IPS DF 6.9 (cell line): ENCODE data around the gene MAGEC1.

Source experiments
- DNase-seq: peaks from one replicate; pipeline ENCODE4 v3.0.0-alpha.2; 2013; ENCODE audit warnings: low read depth, low spot score
- H3K27ac ChIP-seq: one replicate; pipeline ENCODE4 v1.5.1; 2013; ENCODE audit warnings: low read length, control low read depth
- H3K27me3 ChIP-seq: 2 replicates; pipeline ENCODE4 v1.6.1; 2013; ENCODE audit warnings: mild to moderate bottlenecking, low read length; ENCODE audit not compliant: control insufficient read depth, insufficient read depth
- H3K36me3 ChIP-seq: 2 replicates; pipeline ENCODE4 v1.6.1; 2013; ENCODE audit warnings: low read length; ENCODE audit not compliant: control insufficient read depth, insufficient read depth
- H3K4me1 ChIP-seq: 2 replicates; pipeline ENCODE4 v1.6.1; 2013; ENCODE audit warnings: low read length; ENCODE audit not compliant: control insufficient read depth, insufficient read depth
- H3K4me3 ChIP-seq: 2 replicates; pipeline ENCODE4 v1.5.1; 2013; ENCODE audit warnings: mild to moderate bottlenecking, low read length
- H3K9me3 ChIP-seq: 2 replicates; pipeline ENCODE4 v1.6.1; 2013; ENCODE audit warnings: low read length, inconsistent platforms; ENCODE audit not compliant: control insufficient read depth, insufficient read depth
- WGBS: extraction: QIAGEN DNeasy Blood & Tissue Kit; methylation state at CpG from one replicate; pipeline ENCODE4 v1.1.7; 2013; ENCODE audit warnings: mixed read lengths, missing lambda C conversion rate; ENCODE audit not compliant: insufficient read length, insufficient coverage; 5-methylcytosine and 5-hydroxymethylcytosine counted together

Gene MAGEC1

DNA sequence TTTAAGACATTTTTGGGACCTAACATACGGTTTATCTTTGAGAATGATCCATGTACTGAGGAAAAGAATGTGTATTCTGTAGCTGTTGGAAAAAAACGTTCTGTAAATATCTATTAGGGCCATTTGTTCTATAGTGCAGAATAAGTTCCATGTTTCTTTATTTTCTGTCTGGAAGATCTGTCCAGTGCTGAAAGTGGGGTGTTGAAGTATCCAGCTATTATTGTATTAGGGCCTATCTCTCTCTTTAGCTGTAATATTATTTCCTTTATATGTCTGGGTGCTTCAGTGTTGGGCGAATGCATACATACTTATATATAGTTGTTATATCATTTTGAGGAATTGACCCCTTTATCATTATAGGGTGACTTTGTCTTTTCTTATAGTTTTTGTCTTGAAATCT, 24.7 kb downstream of the MAGEC1 start:
- H3K27me3 ChIP-seq = no peaks in the 10 kb centered on the region

DNA sequence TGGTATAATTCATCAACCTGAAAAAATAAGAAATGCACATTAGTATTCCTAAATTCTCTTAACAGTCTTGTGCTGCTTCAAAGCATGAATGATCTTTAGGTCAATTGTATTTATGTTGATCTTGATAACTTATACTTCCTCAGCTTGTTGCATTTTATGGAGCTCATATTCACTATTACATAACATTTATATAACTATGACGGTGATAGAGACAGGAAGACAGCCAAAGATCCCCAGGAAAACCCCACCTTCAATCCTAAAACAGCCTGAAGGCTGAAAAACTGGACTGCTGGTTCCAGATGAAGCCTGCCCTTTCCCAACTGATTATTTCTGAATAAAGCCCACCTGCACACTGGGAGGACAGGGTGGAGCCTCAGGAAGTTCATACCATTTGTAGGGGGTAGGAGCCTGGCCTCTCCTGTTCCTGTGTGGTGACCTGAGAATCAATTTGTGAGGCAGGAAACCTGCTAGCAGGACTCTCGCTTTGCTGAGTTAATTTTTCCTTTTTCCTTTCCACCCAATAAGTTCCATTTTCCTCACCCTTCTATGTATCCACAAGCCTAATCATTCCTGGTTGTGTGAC, 30.5 kb downstream of the MAGEC1 start:
- WGBS = no CpG with 5 or more reads among the region's 2 CpGs
- H3K27me3 ChIP-seq = no peaks in the 10 kb centered on the region
- H3K27ac ChIP-seq = no peak overlapping the region
- H3K4me3 ChIP-seq = no peak overlapping the region
- no peak for DNase-seq
- H3K4me1 ChIP-seq = no peaks in the 10 kb centered on the region
- H3K36me3 ChIP-seq = no peaks in the 10 kb centered on the region
- H3K9me3 ChIP-seq = no peaks in the 10 kb centered on the region

More for the DNA sequence above, 24.7 kb downstream of the MAGEC1 start:
- Histone ChIP-seq H3K9me3 (no peaks in the 10 kb centered on the region), H3K36me3 (no peaks in the 10 kb centered on the region), H3K4me3 (no peak overlapping the region), H3K4me1 (no peaks in the 10 kb centered on the region), H3K27ac (no peak overlapping the region)
- no CpG with 5 or more reads among the region's 3 CpGs for WGBS
- no peak for DNase-seq

DNA sequence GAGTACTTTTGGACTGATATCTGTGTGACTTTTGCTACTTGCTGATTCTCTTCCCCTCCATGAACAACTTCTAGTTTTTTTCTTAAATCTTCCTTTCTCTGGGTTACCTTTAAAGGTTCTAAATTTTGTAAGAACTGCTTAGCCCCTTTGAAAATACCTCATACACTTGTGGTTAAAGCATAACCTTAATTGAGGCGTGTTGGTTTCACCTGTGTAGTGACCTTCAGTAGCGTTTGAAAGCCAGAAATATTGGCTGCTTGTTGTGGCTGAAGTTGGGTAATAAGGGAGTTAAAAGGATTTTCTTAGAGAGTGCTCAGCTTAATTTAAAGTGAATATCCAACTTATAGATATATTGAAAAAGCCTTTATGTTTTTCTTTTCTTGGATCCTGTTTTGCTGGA, 32.0 kb downstream of the MAGEC1 start:
- no peaks in the 10 kb centered on the region for H3K36me3 ChIP-seq

DNA sequence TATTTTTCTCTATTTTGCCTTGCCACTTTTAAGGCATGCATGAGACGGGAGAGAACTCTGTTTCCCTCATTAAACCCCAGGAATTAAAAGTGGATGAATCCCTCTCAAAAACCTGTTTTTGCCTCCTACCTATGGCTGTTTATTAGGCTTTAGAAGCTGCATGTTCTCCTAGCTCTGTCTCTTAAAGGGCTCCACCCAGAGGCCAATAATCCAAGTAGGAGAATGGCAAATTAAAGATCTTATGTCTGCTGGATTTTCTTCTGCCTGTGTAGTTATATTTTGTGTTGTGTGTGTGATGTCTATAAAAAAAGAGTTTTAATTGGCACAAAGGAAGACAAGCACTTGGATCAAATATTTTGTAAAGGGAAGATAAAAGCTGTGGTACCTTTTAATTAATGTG, 32.4 kb downstream of the MAGEC1 start:
- Histone ChIP-seq H3K27me3 (no peaks in the 10 kb centered on the region), H3K27ac (no peak overlapping the region), H3K9me3 (no peaks in the 10 kb centered on the region), H3K4me3 (no peak overlapping the region), H3K36me3 (no peaks in the 10 kb centered on the region), H3K4me1 (no peaks in the 10 kb centered on the region)
- DNase-seq = no peak
- no CpG with 5 or more reads among the region's 1 CpG for WGBS

More for the DNA sequence above, 32.0 kb downstream of the MAGEC1 start:
- Histone ChIP-seq H3K27ac (no peak overlapping the region), H3K27me3 (no peaks in the 10 kb centered on the region), H3K4me1 (no peaks in the 10 kb centered on the region), H3K9me3 (no peaks in the 10 kb centered on the region), H3K4me3 (no peak overlapping the region)
- no peak for DNase-seq
- WGBS = no CpG with 5 or more reads among the region's 2 CpGs

DNA sequence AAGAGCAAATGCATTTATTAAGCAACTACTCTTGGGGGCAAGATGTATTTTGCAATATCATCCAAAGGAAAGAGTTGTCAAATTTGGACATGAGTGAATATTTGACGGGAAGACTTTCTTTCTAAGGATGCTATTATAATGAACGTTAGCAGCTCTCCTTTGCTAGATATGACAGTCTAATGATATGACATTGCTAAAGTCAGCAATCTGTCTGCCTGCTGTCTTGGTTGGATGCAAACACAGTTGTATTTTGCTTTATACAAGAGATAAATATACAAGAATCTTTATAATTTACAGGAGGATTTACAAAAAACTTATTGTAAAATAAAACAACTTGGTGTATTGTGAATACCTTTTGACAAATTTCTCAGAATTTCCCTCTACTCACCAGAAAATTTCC, 37.5 kb downstream of the MAGEC1 start:
- no peaks in the 10 kb centered on the region for H3K27me3 ChIP-seq
- no peaks in the 10 kb centered on the region for H3K9me3 ChIP-seq
- no CpG with 5 or more reads among the region's 2 CpGs for WGBS
- H3K4me3 ChIP-seq = no peak overlapping the region
- H3K36me3 ChIP-seq = no peaks in the 10 kb centered on the region
- H3K4me1 ChIP-seq = no peaks in the 10 kb centered on the region
- H3K27ac ChIP-seq = no peak overlapping the region
- no peak for DNase-seq

DNA sequence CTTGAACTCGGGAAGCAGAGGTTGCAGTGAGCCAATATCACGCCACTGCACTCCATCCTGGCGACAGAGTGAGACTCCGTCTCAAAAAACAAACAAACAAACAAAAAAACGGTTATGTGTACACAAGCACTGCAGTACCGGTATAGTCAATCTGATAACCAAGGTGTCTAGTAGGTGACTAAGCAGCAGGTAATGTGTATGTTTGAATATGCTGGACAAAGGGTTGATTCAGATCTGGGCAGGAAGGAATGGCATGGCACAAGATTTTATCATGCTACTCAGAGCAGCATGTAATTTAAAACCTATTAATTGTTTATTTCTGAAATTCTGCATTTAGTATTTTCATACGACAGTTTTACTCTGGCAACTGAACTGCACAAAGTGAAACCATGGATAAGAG, 41.7 kb downstream of the MAGEC1 start:
- no CpG with 5 or more reads among the region's 7 CpGs for WGBS

DNA sequence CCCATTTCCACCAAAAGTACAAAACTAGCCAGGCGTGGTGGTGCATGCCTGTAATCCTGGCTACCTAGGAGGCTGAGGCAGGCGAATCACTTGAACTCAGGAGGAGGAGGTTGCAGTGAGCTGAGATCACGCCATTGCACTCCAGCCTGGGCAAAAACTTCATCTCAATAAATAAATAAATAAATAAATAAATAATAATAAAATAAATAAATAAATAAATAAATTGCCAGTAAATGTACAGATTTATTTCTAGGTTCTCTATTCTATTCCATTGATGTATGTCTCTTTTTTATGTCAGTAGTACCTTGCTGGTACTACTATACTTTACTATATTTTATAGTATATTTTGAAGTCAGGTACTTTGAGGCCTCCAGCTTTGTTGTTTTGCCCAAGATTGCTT, 43.7 kb downstream of the MAGEC1 start:
- no peak for DNase-seq
- H3K36me3 ChIP-seq = no peaks in the 10 kb centered on the region
- WGBS = no CpG with 5 or more reads among the region's 3 CpGs

More for the DNA sequence above, 41.7 kb downstream of the MAGEC1 start:
- Histone ChIP-seq H3K27me3 (no peaks in the 10 kb centered on the region), H3K9me3 (no peaks in the 10 kb centered on the region), H3K36me3 (no peaks in the 10 kb centered on the region), H3K4me3 (no peak overlapping the region), H3K27ac (no peak overlapping the region), H3K4me1 (no peaks in the 10 kb centered on the region)
- no peak for DNase-seq

DNA sequence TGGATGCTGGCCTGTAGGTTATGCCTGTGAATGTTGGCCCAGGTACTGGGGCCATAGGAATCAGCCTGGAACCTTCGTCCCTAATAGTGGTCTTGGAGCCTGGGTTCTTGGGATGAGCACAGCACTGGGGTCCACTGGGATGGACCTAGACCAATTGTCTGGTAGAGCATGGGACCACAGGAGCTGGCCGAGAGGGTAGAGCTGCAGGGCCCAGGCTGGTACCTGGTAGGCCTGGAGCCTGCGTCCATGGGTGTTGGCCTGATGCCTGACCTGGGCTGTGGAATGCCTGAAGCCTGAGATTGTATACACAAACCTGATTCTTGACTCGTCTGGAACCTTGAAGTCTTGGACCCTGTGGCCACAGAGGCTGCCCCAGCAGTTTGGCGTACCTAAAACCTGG, 48.9 kb downstream of the MAGEC1 start:
- no peak overlapping the region for H3K4me3 ChIP-seq
- H3K27ac ChIP-seq = no peak overlapping the region
- no CpG with 5 or more reads among the region's 5 CpGs for WGBS
- H3K9me3 ChIP-seq = no peaks in the 10 kb centered on the region
- no peak for DNase-seq
- H3K27me3 ChIP-seq = no peaks in the 10 kb centered on the region
- no peaks in the 10 kb centered on the region for H3K4me1 ChIP-seq
- no peaks in the 10 kb centered on the region for H3K36me3 ChIP-seq

More for the DNA sequence above, 43.7 kb downstream of the MAGEC1 start:
- Histone ChIP-seq H3K4me3 (no peak overlapping the region), H3K27me3 (no peaks in the 10 kb centered on the region), H3K27ac (no peak overlapping the region), H3K4me1 (no peaks in the 10 kb centered on the region), H3K9me3 (no peaks in the 10 kb centered on the region)

DNA sequence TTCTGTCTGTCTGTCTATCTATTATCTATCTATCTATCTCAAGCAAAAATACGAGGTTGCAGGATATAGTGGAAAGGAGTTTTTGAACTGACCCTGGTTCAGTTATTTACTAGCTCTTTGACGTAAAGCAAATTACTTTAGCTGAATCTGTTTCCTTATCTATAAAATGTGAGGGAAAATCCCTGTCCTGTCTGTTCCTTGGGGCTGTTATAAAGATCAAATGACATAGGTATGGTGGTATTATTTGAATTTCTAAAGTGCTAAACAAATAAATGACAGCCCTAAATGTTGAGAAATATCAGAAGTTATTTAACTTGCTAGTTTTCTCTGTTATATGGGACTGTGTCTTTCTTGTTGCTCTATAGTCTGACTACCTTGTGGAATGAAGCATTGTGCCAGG, 55.0 kb downstream of the MAGEC1 start:
- H3K27ac ChIP-seq = no peak overlapping the region
- no peaks in the 10 kb centered on the region for H3K4me1 ChIP-seq
- no peaks in the 10 kb centered on the region for H3K27me3 ChIP-seq
- WGBS = no CpG with 5 or more reads among the region's 2 CpGs
- no peaks in the 10 kb centered on the region for H3K36me3 ChIP-seq
- H3K4me3 ChIP-seq = no peak overlapping the region
- no peaks in the 10 kb centered on the region for H3K9me3 ChIP-seq
- DNase-seq = no peak
